ENCODE measurements around the gene OPN4. TPM values are rescaled to one million over a fixed set of nuclear protein-coding genes. Genes with fewer than 3 reads are reported as not detected.

The OPN4 gene
- total RNA-seq, 2 experiments from 2014 or later, result not detected

DNA sequence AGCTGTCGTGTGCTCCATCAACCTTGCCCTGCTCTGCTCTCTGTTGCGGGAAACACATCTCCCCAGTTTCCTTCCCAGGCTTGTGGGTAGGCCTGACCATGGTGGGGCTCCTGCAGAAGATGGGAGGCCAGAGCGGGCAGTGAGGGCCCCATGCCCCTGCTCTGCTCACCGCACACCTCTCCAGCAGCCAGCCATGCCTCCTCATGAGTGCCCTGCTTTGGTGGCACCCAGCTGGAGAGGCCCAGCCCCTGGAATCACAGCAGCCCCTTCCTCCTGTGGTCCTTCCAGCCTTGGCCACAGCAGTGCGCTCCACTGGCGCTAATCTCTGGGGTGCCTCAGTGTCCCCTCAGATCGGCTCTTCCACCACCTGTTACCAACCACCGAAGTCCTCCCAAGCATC is 4.2 kb upstream of the OPN4 start:
- CTCF ChIA-PET, result interaction anchor here (0.6 kb wide), 1 partner anchor 92 kb away, joined by 3 read pairs; no protein-coding TSS in a partner anchor
- no peaks in the 10 kb centered on the region for H3K4me1 Mint-ChIP-seq

GRCh38 chr10:86651021-86651471 is 3.3 kb upstream of the OPN4 start:
- Mint-ChIP-seq H3K36me3 (ENCODE audit: low read depth) (no peaks in the 10 kb centered on the region), H3K27ac (no peak overlapping the region), H3K9me3 (no peaks in the 10 kb centered on the region), H3K4me1 (no peaks in the 10 kb centered on the region), H3K4me3 (no peak overlapping the region), H3K27me3 (no peaks in the 10 kb centered on the region)
- ChIA-PET CTCF (no interaction called here), POLR2A (no interaction called here)
- DNase-seq, result no peak

More for the DNA sequence above, 4.2 kb upstream of the OPN4 start:
- Mint-ChIP-seq H3K27me3 (no peaks in the 10 kb centered on the region), H3K27ac (no peak overlapping the region), H3K36me3 (ENCODE audit: low read depth) (no peaks in the 10 kb centered on the region), H3K9me3 (no peaks in the 10 kb centered on the region), H3K4me3 (no peak overlapping the region)
- DNase-seq, result no peak
- POLR2A ChIA-PET, result no interaction called here

- DNase-seq, result no peak
- Mint-ChIP-seq H3K36me3 (ENCODE audit: low read depth) (no peaks in the 10 kb centered on the region), H3K4me1 (no peaks in the 10 kb centered on the region), H3K9me3 (no peaks in the 10 kb centered on the region), H3K27ac (no peak overlapping the region), H3K4me3 (no peak overlapping the region), H3K27me3 (no peaks in the 10 kb centered on the region)
- ChIA-PET CTCF (no interaction called here), POLR2A (no interaction called here)
These were observed 2.6 kb upstream of the OPN4 start for GRCh38 chr10:86651631-86652331.

GRCh38 chr10:86652361-86653202 is 1.8 kb upstream of the OPN4 start:
- Mint-ChIP-seq H3K27ac (no peak overlapping the region), H3K9me3 (no peaks in the 10 kb centered on the region), H3K36me3 (ENCODE audit: low read depth) (no peaks in the 10 kb centered on the region), H3K4me3 (no peak overlapping the region), H3K4me1 (no peaks in the 10 kb centered on the region), H3K27me3 (no peaks in the 10 kb centered on the region)
- ChIA-PET CTCF (no interaction called here), POLR2A (no interaction called here)
- no peak for DNase-seq

DNA sequence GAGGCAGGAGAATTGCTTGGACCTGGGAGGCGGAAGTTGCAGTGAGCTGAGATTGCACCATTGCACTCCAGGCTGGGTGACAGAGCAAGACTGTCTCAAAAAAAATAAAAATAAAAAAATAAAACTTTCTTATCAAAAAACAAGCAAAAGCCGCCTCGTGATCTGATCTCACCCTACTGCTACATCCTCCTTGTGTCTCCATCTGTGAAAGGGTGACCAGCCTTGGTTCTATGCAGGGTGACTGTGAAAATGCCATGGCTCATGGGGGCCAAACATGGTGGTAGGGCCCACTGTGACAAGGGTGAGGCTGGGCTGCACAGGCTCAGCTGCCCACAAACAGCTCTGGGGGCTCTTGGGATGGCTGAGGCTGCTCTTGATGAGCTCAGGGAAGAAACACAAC is 968 bp upstream of the OPN4 start:
- Mint-ChIP-seq H3K27me3 (no peaks in the 10 kb centered on the region), H3K36me3 (ENCODE audit: low read depth) (no peaks in the 10 kb centered on the region), H3K9me3 (no peaks in the 10 kb centered on the region), H3K27ac (no peak overlapping the region), H3K4me3 (no peak overlapping the region), H3K4me1 (no peaks in the 10 kb centered on the region)
- ChIA-PET POLR2A (no interaction called here), CTCF (no interaction called here)
- no peak for DNase-seq

GRCh38 chr10:86653987-86654386 is 360 bp upstream of the OPN4 start:
- no peak for DNase-seq
- Mint-ChIP-seq H3K27ac (no peak overlapping the region), H3K4me1 (no peaks in the 10 kb centered on the region), H3K4me3 (no peak overlapping the region), H3K9me3 (no peaks in the 10 kb centered on the region), H3K36me3 (ENCODE audit: low read depth) (no peaks in the 10 kb centered on the region), H3K27me3 (no peaks in the 10 kb centered on the region)
- POLR2A ChIA-PET, result no interaction called here
- CTCF ChIA-PET, result no interaction called here

- Mint-ChIP-seq H3K9me3 (no peaks in the 10 kb centered on the region), H3K4me1 (no peaks in the 10 kb centered on the region), H3K4me3 (no peak overlapping the region), H3K36me3 (ENCODE audit: low read depth) (no peaks in the 10 kb centered on the region), H3K27ac (no peak overlapping the region), H3K27me3 (no peaks in the 10 kb centered on the region)
- ChIA-PET CTCF (no interaction called here), POLR2A (no interaction called here)
- no peak for DNase-seq
These were observed 810 bp downstream of the OPN4 start for GRCh38 chr10:86655173-86655540.

DNA sequence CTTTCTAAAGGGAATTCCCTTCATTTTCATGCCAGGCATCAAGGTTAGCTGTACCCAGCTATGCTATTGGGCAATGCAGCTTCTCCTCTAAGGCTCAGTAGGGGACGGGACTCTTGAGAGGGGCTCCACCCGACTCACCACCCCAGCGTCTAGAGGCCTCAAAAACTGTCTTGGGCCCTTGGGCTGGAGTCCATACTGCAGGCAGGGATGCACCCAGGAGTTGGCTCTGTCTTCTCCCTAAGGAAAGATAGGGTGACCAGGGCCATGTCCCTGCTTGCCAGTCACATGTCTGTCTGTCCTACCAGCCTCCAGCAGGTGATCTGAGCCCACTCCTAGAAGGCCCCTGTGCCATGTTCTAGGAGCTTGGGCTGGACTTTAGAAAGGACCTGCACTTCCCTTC is 1.2 kb downstream of the OPN4 start:
- no peaks in the 10 kb centered on the region for H3K36me3 Mint-ChIP-seq (ENCODE audit: low read depth)
- no peaks in the 10 kb centered on the region for H3K4me1 Mint-ChIP-seq
- POLR2A ChIA-PET, result no interaction called here

DNA sequence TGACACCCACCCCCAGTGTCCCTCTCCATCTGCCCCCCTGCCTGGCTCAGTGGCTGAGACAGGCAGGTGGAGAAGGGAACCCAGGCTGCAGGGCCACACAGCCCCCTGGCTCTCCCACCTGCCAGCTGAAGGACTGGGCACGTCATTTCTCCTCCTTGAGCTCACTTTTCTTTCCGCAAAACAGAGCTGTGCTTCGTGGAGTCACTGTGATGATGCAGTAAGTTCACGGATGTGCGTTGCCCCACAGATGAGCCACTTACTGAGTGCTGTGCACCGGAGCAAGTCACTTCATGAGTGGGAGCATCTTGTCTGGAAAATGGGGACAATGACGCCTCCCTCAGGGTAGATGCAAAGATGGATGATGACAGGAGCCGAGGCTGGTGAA is 2.7 kb downstream of the OPN4 start:
- Mint-ChIP-seq H3K27ac (no peak overlapping the region), H3K36me3 (ENCODE audit: low read depth) (no peaks in the 10 kb centered on the region), H3K4me3 (no peak overlapping the region), H3K4me1 (no peaks in the 10 kb centered on the region), H3K27me3 (no peaks in the 10 kb centered on the region), H3K9me3 (no peaks in the 10 kb centered on the region)
- ChIA-PET POLR2A (no interaction called here), CTCF (interaction anchor here (1.3 kb wide), 1 partner anchor 9 kb away, joined by 3 read pairs; no protein-coding TSS in a partner anchor)
- DNase-seq, result no peak

More for the DNA sequence above, 1.2 kb downstream of the OPN4 start:
- Mint-ChIP-seq H3K27me3 (no peaks in the 10 kb centered on the region), H3K27ac (no peak overlapping the region), H3K9me3 (no peaks in the 10 kb centered on the region), H3K4me3 (no peak overlapping the region)
- DNase-seq, result no peak
- CTCF ChIA-PET, result interaction anchor here (1.3 kb wide), 1 partner anchor 8 kb away, joined by 3 read pairs; no protein-coding TSS in a partner anchor

GRCh38 chr10:86657396-86658011 is 3.2 kb downstream of the OPN4 start:
- Mint-ChIP-seq H3K27me3 (no peaks in the 10 kb centered on the region), H3K4me3 (no peak overlapping the region), H3K36me3 (ENCODE audit: low read depth) (no peaks in the 10 kb centered on the region), H3K27ac (no peak overlapping the region), H3K4me1 (no peaks in the 10 kb centered on the region), H3K9me3 (no peaks in the 10 kb centered on the region)
- ChIA-PET CTCF (no interaction called here), POLR2A (no interaction called here)
- no peak for DNase-seq

GRCh38 chr10:86658261-86658741 is 4.0 kb downstream of the OPN4 start:
- ChIA-PET POLR2A (no interaction called here), CTCF (interaction anchor here (1.0 kb wide), 2 partner anchors 11 to 24 kb away, joined by 3 read pairs; no protein-coding TSS in a partner anchor)
- Mint-ChIP-seq H3K36me3 (ENCODE audit: low read depth) (no peaks in the 10 kb centered on the region), H3K27ac (no peak overlapping the region), H3K4me1 (no peaks in the 10 kb centered on the region), H3K4me3 (no peak overlapping the region), H3K27me3 (no peaks in the 10 kb centered on the region), H3K9me3 (no peaks in the 10 kb centered on the region)
- no peak for DNase-seq

GRCh38 chr10:86658751-86659150 is 4.4 kb downstream of the OPN4 start:
- POLR2A ChIA-PET, result no interaction called here
- Mint-ChIP-seq H3K27ac (no peak overlapping the region), H3K36me3 (ENCODE audit: low read depth) (no peaks in the 10 kb centered on the region), H3K27me3 (no peaks in the 10 kb centered on the region), H3K9me3 (no peaks in the 10 kb centered on the region), H3K4me1 (no peaks in the 10 kb centered on the region), H3K4me3 (no peak overlapping the region)
- CTCF ChIA-PET, result interaction anchor here (1.0 kb wide), 2 partner anchors 12 to 24 kb away, joined by 3 read pairs; no protein-coding TSS in a partner anchor
- DNase-seq, result no peak

DNA sequence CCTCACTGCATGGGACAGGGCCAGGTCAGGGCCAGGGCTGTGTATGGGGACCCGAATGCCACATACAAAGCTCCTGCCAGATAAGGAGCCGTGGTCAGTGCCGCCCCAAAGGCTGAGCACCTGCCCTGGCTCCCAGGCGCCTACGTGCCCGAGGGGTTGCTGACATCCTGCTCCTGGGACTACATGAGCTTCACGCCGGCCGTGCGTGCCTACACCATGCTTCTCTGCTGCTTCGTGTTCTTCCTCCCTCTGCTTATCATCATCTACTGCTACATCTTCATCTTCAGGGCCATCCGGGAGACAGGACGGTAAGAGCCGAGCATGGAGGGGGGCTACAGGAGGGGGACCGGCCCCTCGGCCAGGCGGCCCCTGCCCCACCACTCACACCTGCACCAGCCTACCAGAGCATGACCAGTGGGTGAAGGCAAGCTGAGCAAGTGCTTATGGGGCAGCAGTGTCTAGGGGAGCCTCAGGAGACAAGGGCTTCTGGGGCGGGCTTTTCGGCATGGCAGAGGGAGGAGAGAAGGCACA is 4.9 kb downstream of the OPN4 start:
- no peaks in the 10 kb centered on the region for H3K27me3 Mint-ChIP-seq
- no peak overlapping the region for H3K27ac Mint-ChIP-seq
- ChIA-PET POLR2A (no interaction called here), CTCF (interaction anchor here (1.0 kb wide), 1 partner anchor 23 kb away, joined by 3 read pairs; no protein-coding TSS in a partner anchor)
- H3K4me1 Mint-ChIP-seq, result no peaks in the 10 kb centered on the region
- DNase-seq, result no peak
- H3K4me3 Mint-ChIP-seq, result no peak overlapping the region
- H3K36me3 Mint-ChIP-seq (ENCODE audit: low read depth), result no peaks in the 10 kb centered on the region
- H3K9me3 Mint-ChIP-seq, result no peaks in the 10 kb centered on the region
